NB4 (cell line): ENCODE results near the gene LCLAT1.

Source experiments
- CTCF ChIP-seq: IDR thresholded peaks from one replicate; pipeline ENCODE4 v1.5.1; 2012; ENCODE audit warnings: low read depth, low read length
- MAX ChIP-seq: IDR thresholded peaks from 2 replicates; pipeline ENCODE4 v1.6.1; 2011; ENCODE audit warnings: low read depth, low read length
- POLR2A ChIP-seq: IDR thresholded peaks from 2 replicates; pipeline ENCODE4 v1.6.1; 2011; ENCODE audit warnings: mild to moderate bottlenecking; ENCODE audit not compliant: insufficient read length; ENCODE audit errors: extremely low read depth

- TF ChIP-seq POLR2A (no peak), CTCF (no peak), MAX (no peak)
Observed at GRCh38 chr2:30666266-30666874, 219.3 kb downstream of the LCLAT1 start.
